ENCODE results near the gene MRPS23. TPM values are rescaled to one million over a fixed set of nuclear protein-coding genes. Genes with fewer than 3 reads are reported as not detected.

The MRPS23 gene
- total RNA-seq (10 to 100 TPM in 3 of 4 donors, 1 to 10 TPM in 1; 9.5 to 15.1 (median 13.3) TPM), polyA plus RNA-seq (10 to 100 TPM; 16.6 to 43.9 (median 17.4) TPM)

GRCh38 chr17:57849874-57850754 lies at the start of gene MRPS23:
TSS of gene MRPS23 (minus strand) at chr17:57850044. CDS start at chr17:57850010, 34 bp downstream.
- WGBS, 2 donors = 0% methylated on average over 57 of the region's 57 CpGs

GRCh38 chr17:57899391-57899790 lies 49.5 kb upstream of the MRPS23 start:
- H3K4me3 ChIP-seq = no peak overlapping the region
- no peaks in the 10 kb centered on the region for H3K27me3 ChIP-seq
- no peak for DNase-seq
- no peaks in the 10 kb centered on the region for H3K36me3 ChIP-seq
- peaks cover 0 to 98% (median 94%) of the 10 kb centered on the region in 4 donors for H3K4me1 ChIP-seq
- 27 to 55% methylated on average over 8 of the region's 8 CpGs for WGBS, 2 donors
- H3K9me3 ChIP-seq = no peaks in the 10 kb centered on the region
- peak overlapping the region; percentile 82 to 100 (median 97) for H3K27ac ChIP-seq
- intact Hi-C loops (cut with DNase I) = no loop called here
- TF ChIP-seq POLR2A (IDR thresholded peaks at IDR 0.05) (no peak), POLR2AphosphoS5 (IDR thresholded peaks at IDR 0.05) (peak in 1 of 4 donors; percentile 16)

More at GRCh38 chr17:57849874-57850754, at the start of gene MRPS23:
- DNase-seq = peak; percentile 100
- TF ChIP-seq EP300 (IDR thresholded peaks at IDR 0.05) (peak in 1 of 4 donors; percentile 79), POLR2AphosphoS5 (IDR thresholded peaks at IDR 0.05) (peak; percentile 94 to 97 (median 96)), CTCF (IDR thresholded peaks at IDR 0.05) (no peak), POLR2A (IDR thresholded peaks at IDR 0.05) (peak; percentile 91 to 93)
- H3K27ac ChIP-seq = peak within 1 kb of the TSS; percentile 88 to 97 (median 94)
- H3K36me3 ChIP-seq = peaks cover 0 to 30% (median 3%) of the 10 kb centered on the region in 4 donors
- intact Hi-C loops (cut with DNase I) = loop anchor here (2.0 to 5.0 kb wide), 4 partner anchors 15 to 873 kb away; partner anchors contain the start of genes DYNLL2, MSI2 and SCPEP1
- peaks cover 0 to 65% (median 55%) of the 10 kb centered on the region in 4 donors for H3K4me1 ChIP-seq
- no peaks in the 10 kb centered on the region for H3K27me3 ChIP-seq
- H3K4me3 ChIP-seq = peak within 1 kb of the TSS; percentile 63 to 97 (median 85)
- no peaks in the 10 kb centered on the region for H3K9me3 ChIP-seq

- Histone ChIP-seq H3K4me1 (peaks cover 0 to 98% (median 94%) of the 10 kb centered on the region in 4 donors), H3K4me3 (no peak overlapping the region), H3K36me3 (no peaks in the 10 kb centered on the region), H3K27ac (peak overlapping the region; percentile 82 to 100 (median 97)), H3K27me3 (no peaks in the 10 kb centered on the region), H3K9me3 (no peaks in the 10 kb centered on the region)
- DNase-seq = peak; percentile 89
- TF ChIP-seq POLR2AphosphoS5 (IDR thresholded peaks at IDR 0.05) (peak in 2 of 4 donors; percentile 17 to 28), POLR2A (IDR thresholded peaks at IDR 0.05) (no peak)
- 52 to 63% methylated on average over 9 of the region's 9 CpGs for WGBS, 2 donors
- intact Hi-C loops (cut with DNase I) = no loop called here
Observed at GRCh38 chr17:57898487-57899311, 48.9 kb upstream of the MRPS23 start.

GRCh38 chr17:57895382-57896060 lies 45.7 kb upstream of the MRPS23 start:
- intact Hi-C loops (cut with DNase I) = no loop called here
- peak overlapping the region; percentile 97 to 100 (median 98) for H3K27ac ChIP-seq
- H3K4me1 ChIP-seq = peaks cover 0 to 98% (median 94%) of the 10 kb centered on the region in 4 donors
- DNase-seq = peak; percentile 86
- 68 to 79% methylated on average over 8 of the region's 8 CpGs for WGBS, 2 donors
- H3K27me3 ChIP-seq = no peaks in the 10 kb centered on the region
- no peaks in the 10 kb centered on the region for H3K9me3 ChIP-seq
- no peak for TF ChIP-seq POLR2A (IDR thresholded peaks at IDR 0.05)
- no peak for TF ChIP-seq CTCF (IDR thresholded peaks at IDR 0.05)
- TF ChIP-seq POLR2AphosphoS5 (IDR thresholded peaks at IDR 0.05) = peak in 2 of 4 donors; percentile 4 to 18
- TF ChIP-seq EP300 (IDR thresholded peaks at IDR 0.05) = no peak
- no peaks in the 10 kb centered on the region for H3K36me3 ChIP-seq
- H3K4me3 ChIP-seq = no peak overlapping the region

GRCh38 chr17:57894848-57895247 lies 45.0 kb upstream of the MRPS23 start:
- Histone ChIP-seq H3K27ac (peak overlapping the region; percentile 97 to 100 (median 98)), H3K36me3 (no peaks in the 10 kb centered on the region), H3K4me1 (peaks cover 0 to 98% (median 94%) of the 10 kb centered on the region in 4 donors), H3K9me3 (no peaks in the 10 kb centered on the region), H3K27me3 (no peaks in the 10 kb centered on the region), H3K4me3 (no peak overlapping the region)
- intact Hi-C loops (cut with DNase I) = no loop called here
- no peak for DNase-seq
- TF ChIP-seq POLR2A (IDR thresholded peaks at IDR 0.05) (no peak), POLR2AphosphoS5 (IDR thresholded peaks at IDR 0.05) (no peak), CTCF (IDR thresholded peaks at IDR 0.05) (no peak), EP300 (IDR thresholded peaks at IDR 0.05) (no peak)
- WGBS, 2 donors = 80 to 90% methylated on average over 1 of the region's 1 CpG
